EL (cell line): ENCODE data around the gene R3HDM2.
A peak's percentile ranks its signal among the peaks of the same experiment; 100 is the strongest.
"Not testable (repeated sequence)": the region's sequence is repeated elsewhere in the genome, so short reads cannot be mapped to it uniquely, and the experiment has no call there.

ENCODE experiments used
- DNase-seq: peaks from one replicate; pipeline ENCODE4 v3.0.0-alpha.2; 2016

R3HDM2 gene

DNA sequence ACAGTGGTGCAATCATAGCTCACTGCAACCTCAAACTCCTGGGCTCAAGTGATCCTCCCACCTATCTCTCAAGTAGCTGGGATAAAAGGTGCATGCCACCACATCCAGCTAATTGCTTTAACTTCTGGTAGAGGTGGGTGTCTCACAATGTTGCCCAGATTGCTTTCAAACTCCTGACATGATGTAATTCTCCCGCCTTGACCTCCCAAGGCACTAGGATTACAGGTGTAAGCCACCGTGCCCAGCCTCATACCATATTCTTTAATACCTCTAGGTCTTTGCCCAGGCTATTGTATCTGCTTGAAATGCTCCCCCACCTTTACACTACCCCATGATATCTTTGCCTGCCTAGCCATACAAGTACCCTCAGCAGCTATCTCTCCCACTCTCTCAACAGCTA lies 11.3 kb downstream of the R3HDM2 start:
- DNase-seq, result no peak

- DNase-seq, result no peak
These were observed 12.6 kb downstream of the R3HDM2 start for GRCh38 chr12:57418255-57418654.

- peak; percentile 53 for DNase-seq
These were observed 14.5 kb downstream of the R3HDM2 start for GRCh38 chr12:57416039-57416996.

DNA sequence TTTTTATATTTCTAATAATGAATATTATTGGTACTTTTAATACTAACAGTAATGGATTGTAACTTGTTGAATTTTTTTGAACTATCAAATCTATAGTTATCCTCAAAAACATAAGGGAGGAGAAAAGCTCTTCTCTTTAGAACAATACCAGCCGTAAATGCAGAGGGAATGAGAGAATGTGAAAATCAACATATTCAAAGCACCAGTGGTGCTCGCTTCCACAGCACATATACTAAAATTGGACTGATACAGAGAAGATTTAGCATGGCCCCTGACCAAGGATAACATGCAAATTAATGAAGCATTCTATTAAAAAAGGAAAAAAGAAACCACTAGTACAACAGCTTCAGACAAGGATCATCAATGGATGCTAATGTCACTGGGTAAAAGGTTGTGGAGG lies 15.8 kb downstream of the R3HDM2 start:
- no peak for DNase-seq

- not testable (repeated sequence) for DNase-seq
These were observed 16.7 kb downstream of the R3HDM2 start for GRCh38 chr12:57414160-57414559.

GRCh38 chr12:57410534-57410933 lies 20.3 kb downstream of the R3HDM2 start:
- no peak for DNase-seq

DNA sequence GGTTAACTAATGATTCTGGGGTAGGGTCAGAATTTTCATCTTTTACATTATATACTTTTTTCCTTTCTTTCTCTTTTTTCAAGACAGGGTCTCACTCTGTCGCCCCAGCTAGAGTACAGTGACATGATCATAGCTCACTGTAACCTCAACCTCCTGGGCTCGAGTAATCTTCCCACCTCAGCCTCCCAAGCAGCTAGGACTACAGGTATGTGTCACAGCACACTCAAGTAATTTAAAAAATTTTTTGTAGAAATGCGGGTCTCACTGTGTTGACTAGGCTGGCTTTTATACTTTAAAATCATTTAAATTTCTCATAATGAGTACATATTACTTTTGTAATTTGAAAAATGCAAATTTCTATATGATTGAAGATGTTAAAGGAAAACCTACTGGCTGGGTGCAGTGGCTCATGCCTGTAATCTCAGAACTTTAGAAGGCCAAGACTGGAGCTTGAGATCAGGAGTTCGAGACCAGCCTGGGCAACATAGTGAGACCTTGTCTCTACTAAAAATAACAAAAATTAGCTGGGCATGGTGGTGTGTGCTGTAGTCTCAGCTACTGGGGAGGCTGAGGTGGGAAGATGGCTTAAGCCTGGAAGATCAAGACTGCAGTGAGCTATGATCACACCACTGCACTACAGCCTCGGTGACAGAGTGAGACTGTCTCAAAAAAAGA lies 25.7 kb downstream of the R3HDM2 start:
- DNase-seq, result no peak

DNA sequence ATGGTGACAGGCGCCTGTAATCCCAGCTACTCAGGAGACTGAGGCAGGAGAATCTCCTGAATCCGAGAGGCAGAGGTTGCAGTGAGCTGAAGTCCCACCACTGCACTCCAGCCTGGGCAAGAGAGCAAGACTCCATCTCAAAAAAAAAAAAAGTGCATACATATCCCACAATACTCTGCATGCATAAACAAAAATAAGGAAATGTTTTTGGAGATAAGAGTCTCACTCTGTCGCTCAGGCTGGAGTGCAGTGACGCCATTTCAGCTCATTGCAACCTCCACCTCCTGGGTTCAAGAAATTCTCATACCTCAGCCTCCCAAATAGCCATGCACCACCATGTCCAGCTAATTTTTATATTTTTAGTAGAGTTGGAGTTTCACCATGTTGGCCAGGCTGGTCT lies 28.7 kb downstream of the R3HDM2 start:
- not testable (repeated sequence) for DNase-seq

DNA sequence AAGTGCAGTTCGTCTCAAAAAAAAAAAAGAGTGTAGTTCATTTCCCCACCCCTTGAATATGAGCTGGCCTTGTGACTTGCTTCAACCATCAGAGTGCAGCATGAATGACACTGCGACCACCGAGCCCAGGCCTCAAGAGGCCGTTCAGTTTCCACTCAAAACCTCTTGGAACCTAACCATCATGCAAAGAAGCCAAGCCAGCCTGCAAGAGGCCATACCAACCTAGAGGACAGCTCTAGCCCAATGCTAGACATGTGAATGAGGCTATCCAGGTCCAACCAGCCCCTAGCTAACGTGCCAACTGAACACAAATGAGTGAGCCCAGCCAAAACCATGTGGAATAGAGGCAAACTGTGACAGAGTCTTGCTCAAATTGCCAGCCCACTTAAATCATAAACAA lies 29.7 kb downstream of the R3HDM2 start:
- no peak for DNase-seq

- DNase-seq, result not testable (repeated sequence)
These were observed 31.0 kb downstream of the R3HDM2 start for GRCh38 chr12:57399718-57400463.

GRCh38 chr12:57397441-57397840 lies 33.4 kb downstream of the R3HDM2 start:
- no peak for DNase-seq

- no peak for DNase-seq
These were observed 35.7 kb downstream of the R3HDM2 start for GRCh38 chr12:57395121-57395520.

- peak; percentile 7 for DNase-seq
These were observed 40.7 kb downstream of the R3HDM2 start for GRCh38 chr12:57390174-57390573.

GRCh38 chr12:57389033-57389432 lies 41.8 kb downstream of the R3HDM2 start:
- peak; percentile 88 for DNase-seq

- no peak for DNase-seq
These were observed 42.4 kb downstream of the R3HDM2 start for GRCh38 chr12:57388425-57388824.

DNA sequence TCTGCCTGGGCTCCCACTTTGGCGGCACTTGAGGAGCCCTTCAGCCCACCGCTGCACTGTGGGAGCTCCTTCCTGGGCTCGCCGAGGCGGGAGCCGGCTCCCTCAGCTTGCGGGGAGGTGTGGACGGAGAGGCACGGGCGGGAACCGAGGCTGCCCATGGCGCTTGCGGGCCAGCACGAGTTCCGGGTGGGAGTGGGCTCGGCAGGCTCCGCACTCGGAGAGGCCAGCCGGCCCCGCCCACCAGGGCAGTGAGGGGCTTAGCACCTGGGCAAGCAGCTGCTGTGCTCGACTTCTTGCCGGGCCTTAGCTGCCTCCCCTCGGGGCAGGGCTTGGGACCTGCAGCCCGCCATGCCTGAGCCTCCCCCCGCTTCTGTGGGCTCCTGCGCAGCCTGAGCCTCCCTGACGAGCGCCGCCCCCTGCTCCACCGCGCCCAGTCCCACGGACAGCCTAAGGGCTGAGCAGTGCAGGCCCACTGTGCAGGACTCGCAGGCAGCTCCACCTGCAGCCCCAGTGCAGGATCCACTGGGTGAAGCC lies 44.6 kb downstream of the R3HDM2 start:
- no peak for DNase-seq

DNA sequence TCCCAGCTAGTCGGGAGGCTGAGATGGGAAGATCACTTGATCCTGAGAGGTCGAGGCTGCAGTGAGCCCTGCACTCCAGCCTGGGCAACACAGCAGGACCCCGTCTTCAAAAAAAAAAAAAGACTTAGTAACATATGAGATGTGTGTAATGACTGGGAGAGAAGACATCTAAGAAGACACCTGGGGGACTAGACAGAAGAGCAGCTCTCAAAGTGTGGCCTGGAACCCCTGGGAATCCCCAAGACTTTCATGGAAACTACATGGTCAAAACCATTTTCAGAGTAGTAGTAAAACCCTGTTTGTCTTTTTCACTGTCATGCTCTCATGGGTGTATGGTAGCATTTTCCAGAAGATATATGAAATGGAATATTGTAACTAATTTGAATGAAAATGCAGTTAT lies 45.3 kb downstream of the R3HDM2 start:
- DNase-seq, result no peak

- no peak for DNase-seq
These were observed 46.4 kb downstream of the R3HDM2 start for GRCh38 chr12:57384478-57384877.

- DNase-seq, result peak; percentile 9
These were observed 49.1 kb downstream of the R3HDM2 start for GRCh38 chr12:57381693-57382220.

- no peak for DNase-seq
These were observed 50.5 kb downstream of the R3HDM2 start for GRCh38 chr12:57380300-57380699.

DNA sequence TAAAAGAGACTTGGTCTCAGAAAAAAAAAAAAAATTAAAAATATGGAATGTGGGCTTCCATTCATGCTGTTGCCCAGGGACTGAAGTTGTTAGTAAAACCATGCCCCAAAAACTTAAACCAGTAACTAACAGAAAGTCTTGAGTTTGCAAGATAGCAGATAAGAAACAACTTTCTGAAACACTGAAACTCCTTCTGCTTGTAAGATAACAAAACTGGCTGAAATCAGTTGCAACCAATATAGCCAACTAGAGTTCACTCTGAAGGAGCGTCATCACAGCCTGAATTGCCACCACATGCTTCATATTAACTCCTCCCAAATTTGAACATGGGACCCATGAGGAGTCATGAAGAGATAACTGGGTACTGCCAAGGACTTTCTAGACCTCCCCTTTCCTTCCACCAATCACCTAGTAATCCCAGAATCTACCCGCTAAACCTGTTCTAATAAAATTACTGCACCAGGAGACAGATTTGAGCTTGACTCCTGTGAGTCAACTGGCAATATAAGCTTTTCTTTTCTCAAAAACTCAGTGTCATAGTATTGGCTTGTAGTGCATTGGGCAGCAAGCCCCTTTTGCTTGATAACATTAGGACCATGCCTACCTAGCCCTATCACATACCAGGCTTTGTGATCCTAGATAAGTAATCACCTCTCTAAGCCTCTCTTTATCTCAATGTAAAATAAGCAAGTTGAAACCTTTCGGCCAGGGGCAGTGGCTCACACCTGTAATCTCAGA lies 53.6 kb downstream of the R3HDM2 start:
- no peak for DNase-seq

- DNase-seq, result peak; percentile 68
These were observed 58.6 kb downstream of the R3HDM2 start for GRCh38 chr12:57372233-57372632.
